Skeletal muscle tissue (tissue), 4 donors: Measurements from ENCODE around the gene NEU1. TPM values are rescaled to one million over a fixed set of nuclear protein-coding genes. Genes with fewer than 3 reads are reported as not detected.

Experiments
- H3K27ac ChIP-seq: one replicate; pipeline ENCODE4 v1.7.0; 2013; ENCODE audit warnings: mild to moderate bottlenecking, low read depth, low read length, inconsistent platforms
- H3K27me3 ChIP-seq, 3 donors: one replicate each; pipeline ENCODE4 v1.7.0; 2013; ENCODE audit warnings: low read length in 3 of 3; ENCODE audit not compliant: control insufficient read depth in 3 of 3, insufficient read depth in 3 of 3
- H3K36me3 ChIP-seq, 3 donors: one replicate each; pipeline ENCODE4 v1.7.0; 2013; ENCODE audit warnings: low read length in 3 of 3; ENCODE audit not compliant: control insufficient read depth in 3 of 3, insufficient read depth in 3 of 3
- H3K4me1 ChIP-seq, 3 donors: one replicate each; pipeline ENCODE4 v1.7.0; 2013; ENCODE audit warnings: low read length in 3 of 3, mild to moderate bottlenecking in 3 of 3; ENCODE audit not compliant: control insufficient read depth in 3 of 3, insufficient read depth in 3 of 3
- H3K4me3 ChIP-seq, 3 donors: one replicate each; pipeline ENCODE4 v1.7.0; 2013; ENCODE audit warnings: low read length in 3 of 3
- H3K9ac ChIP-seq, 3 donors: one replicate each; pipeline ENCODE4 v1.7.0; 2013; ENCODE audit warnings: low read length in 3 of 3, mild to moderate bottlenecking in 3 of 3, moderate library complexity in 2 of 3, low read depth in 1 of 3
- H3K9me3 ChIP-seq, 3 donors: one replicate each; pipeline ENCODE4 v1.7.0; 2013; ENCODE audit warnings: low read length in 3 of 3; ENCODE audit not compliant: control insufficient read depth in 3 of 3
- total RNA-seq: library from RNA; depleted of rRNA; stranded (reverse); fragments of >200 nt; gene quantifications from one replicate; pipeline ENCODE4 v1.2.3, GENCODE V29; 2014
- donor health status: Osteomylitis.

Gene NEU1
- total RNA-seq, 1 donor from 2014 or later = 23.0 TPM

DNA sequence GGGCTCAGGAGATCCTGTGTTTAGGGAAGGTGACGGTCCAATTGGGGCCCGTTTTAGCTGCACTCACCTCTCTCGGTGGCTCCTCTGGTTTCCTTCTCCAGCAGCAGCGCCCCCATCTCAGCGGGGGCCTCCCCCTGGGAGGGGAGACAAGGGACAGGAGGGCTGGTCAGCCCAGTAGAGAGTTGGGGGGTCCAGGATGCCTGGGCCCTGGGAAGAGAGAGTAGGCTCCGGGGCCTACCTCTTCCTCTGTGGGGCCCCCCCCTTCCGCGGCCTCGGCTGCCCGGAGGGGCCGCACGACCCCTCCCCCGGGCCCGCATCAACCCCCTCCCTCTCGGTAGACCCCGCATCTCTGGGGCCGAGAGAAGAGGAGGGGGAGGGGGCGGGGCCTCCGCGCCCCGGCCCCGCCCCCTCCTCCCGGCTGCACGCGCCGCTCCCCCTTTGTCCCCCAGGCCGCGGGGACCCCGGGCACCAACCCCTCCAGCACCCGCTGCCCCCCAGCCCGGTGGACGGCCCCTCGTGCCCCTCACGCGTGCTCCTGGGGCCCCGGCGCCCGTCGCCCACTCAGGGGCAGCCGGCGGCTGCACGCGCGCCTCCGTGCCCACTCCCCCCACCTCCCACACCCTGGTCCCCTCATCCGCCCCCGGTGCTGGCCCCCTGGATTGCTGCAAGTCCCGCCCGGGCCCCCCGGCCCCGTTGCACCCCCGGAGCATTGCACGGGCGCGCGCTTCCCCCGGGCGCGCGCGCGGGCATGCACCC, 34.4 kb upstream of the NEU1 start:
- H3K9me3 ChIP-seq = no peaks in the 10 kb centered on the region
- H3K4me3 ChIP-seq = peak overlapping the region; percentile 43 to 95 (median 58)
- peak overlapping the region; percentile 12 for H3K27ac ChIP-seq
- peaks cover 15 to 28% (median 19%) of the 10 kb centered on the region in 3 donors for H3K36me3 ChIP-seq
- H3K9ac ChIP-seq = peak overlapping the region; percentile 53 to 97 (median 61)
- H3K27me3 ChIP-seq = no peaks in the 10 kb centered on the region
- H3K4me1 ChIP-seq = peaks cover 18 to 22% (median 21%) of the 10 kb centered on the region in 3 donors

DNA sequence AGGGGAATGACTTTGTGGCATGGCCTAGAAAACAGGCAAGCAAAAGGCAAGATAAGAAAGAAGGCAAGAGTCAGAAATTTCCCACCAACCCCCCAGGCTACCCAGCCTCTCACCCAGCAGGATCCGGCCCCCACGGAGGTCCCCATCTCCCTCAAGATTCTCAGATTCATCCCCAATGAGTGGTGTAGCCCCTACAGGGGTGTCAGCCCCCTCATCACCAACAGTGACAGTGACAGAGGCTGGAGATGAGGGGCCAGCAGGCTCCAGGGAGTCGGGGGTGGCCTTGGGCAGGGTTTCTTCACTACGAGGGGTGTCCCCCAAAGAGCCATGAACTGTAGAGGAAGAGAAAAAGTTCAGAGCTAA, 33.9 kb upstream of the NEU1 start:
- Histone ChIP-seq H3K9me3 (no peaks in the 10 kb centered on the region), H3K36me3 (peaks cover 15 to 30% (median 22%) of the 10 kb centered on the region in 3 donors), H3K4me3 (peak overlapping the region; percentile 43 to 95 (median 58)), H3K9ac (peak overlapping the region; percentile 23 to 97 (median 61)), H3K4me1 (peaks cover 18 to 22% (median 21%) of the 10 kb centered on the region in 3 donors), H3K27me3 (no peaks in the 10 kb centered on the region), H3K27ac (peak overlapping the region; percentile 12)

DNA sequence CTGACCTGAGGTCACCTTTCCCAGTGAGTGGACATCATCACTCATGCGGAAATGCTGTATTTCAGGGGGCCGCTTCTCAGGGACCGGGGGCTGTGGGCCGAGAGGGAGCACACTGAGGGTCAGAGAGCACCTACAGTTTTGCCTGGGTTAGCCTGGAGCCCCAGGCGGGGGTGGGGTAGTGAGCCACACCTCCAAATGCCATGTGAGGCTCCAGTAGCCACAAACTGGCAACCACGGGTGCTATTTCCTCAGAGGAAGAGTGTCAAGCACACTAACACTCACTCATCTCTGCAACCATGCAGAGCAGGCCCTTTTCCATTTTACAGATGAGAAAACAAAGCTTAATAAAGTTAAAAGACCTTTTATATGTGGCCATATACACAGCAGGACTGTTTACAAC, 30.2 kb upstream of the NEU1 start:
- Histone ChIP-seq H3K4me1 (peaks cover 4 to 6% (median 6%) of the 10 kb centered on the region in 3 donors), H3K36me3 (peaks cover 33 to 53% (median 36%) of the 10 kb centered on the region in 3 donors), H3K4me3 (no peak overlapping the region), H3K9ac (no peak overlapping the region), H3K27me3 (no peaks in the 10 kb centered on the region), H3K27ac (no peak overlapping the region), H3K9me3 (no peaks in the 10 kb centered on the region)

DNA sequence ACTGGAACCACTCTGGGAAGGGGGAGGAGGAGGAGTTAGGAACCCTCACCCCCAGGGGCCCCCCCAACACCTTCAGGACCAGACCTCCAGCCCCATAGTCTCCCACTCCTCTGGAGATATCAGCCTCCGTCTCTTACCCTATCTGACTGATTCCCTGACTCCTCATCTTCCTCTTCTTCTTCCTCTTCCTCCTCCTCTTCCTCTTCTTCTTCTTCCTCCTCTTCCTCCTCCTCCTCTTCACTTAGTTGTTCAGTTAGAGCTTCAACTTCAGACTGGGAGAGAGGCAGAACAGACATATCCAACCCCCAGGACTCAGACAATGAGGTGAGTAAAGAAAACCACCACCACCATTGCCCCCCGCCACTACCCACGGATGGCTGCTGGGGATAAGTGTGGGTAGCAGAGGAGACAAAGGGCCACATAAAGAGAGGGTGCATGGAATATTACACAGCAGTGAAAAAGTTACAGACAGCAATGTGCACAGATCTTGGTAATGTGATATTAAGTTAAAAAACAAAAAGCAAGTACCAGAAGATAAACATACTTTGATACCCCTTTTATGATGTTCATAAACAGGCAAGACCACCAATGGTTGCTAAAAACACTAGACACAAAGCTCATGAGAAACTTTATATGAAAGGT, 26.8 kb upstream of the NEU1 start:
- H3K4me3 ChIP-seq = no peak overlapping the region
- no peak overlapping the region for H3K27ac ChIP-seq
- no peaks in the 10 kb centered on the region for H3K9me3 ChIP-seq
- peaks cover 53 to 63% (median 56%) of the 10 kb centered on the region in 3 donors for H3K36me3 ChIP-seq
- H3K27me3 ChIP-seq = no peaks in the 10 kb centered on the region
- no peaks in the 10 kb centered on the region for H3K4me1 ChIP-seq
- H3K9ac ChIP-seq = no peak overlapping the region

DNA sequence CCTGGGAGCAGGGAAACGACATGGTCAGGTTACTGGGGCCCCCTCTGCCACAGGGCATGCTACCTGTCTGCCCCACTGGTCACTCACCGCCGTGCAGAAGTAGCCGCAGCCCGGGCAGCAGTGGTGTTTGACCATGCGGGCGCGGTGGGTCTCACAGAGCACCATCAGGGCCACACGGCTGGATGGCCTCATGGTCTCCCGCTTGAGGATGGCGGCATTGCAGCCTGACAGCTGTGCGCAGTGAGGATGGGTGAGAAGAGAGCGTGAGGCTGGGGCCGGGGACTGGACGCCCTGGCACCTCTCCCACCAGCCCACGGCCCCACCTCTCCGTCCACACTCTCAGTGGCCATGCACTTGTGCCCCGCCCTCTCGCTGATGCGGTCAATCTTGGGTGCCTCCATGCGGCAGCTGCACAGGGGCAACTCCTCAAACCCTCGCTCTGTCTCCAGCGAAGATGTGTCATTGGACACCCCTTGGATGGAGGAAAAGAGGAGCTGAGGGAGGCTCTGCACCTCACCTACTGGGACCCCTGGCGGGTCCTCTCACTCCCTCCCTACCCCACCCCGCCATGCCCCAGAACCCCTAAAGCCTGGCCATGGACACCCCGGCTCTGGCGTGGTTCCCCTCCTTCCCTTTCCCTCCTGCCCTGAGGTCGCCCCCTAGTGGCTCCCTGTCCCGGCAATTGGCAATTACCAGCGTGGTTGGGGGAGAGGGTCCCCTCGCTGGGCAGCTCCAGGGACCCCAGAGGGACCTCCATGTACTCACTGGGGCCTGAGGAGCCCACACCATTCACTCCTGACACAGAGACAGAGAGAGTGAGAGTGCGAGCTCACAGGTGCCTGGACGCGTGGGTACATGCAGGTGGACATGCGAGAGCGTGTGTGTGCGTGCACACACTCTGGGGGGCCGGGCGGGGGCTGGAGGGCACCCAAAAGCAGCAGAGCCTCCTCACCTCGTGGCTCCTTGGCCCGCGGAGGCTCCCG, 25.9 kb upstream of the NEU1 start:
- Histone ChIP-seq H3K36me3 (peaks cover 61 to 67% (median 62%) of the 10 kb centered on the region in 3 donors), H3K4me1 (no peaks in the 10 kb centered on the region), H3K27me3 (no peaks in the 10 kb centered on the region)

DNA sequence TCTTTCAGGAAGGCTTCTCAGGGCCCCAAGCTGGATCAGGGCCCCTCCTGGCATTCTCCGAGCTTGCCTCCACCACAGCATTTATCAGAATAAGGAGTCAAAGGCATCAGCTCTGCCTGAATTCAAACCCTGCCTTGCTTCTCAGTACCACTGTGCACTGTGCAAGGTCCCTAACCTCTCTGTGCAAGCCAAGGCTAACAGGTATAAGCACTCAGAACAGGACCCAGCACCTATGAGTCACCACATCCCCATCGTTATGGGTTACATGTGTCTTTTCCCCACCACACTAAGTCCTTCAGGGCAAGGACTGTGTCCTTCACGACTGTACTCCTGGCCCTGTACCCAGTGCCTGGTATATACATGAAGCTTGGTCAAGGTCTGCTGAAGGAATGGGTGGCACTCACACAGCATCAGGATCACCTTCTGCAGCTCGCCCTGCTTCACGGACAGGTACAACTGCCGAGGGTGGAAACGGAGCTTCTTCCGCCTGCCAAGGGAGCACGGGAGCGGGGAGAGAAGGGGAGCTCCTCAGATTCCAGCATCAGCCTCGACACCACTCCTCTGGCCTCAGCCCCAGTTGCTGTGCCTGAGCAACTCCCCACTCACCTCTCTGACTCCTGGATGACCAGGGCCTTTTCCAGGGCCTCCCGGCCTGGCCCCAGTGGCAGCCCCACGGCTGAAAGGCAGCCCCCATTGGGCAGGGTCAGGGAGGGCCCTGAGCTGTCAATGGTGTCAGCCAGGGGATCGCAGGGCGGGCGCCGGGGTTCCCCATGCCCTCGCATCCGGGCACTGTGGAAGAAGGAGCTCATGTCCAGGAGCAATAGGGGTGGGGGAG, 24.8 kb upstream of the NEU1 start:
- no peak overlapping the region for H3K9ac ChIP-seq
- H3K27ac ChIP-seq = no peak overlapping the region
- H3K27me3 ChIP-seq = no peaks in the 10 kb centered on the region
- H3K4me3 ChIP-seq = no peak overlapping the region
- no peaks in the 10 kb centered on the region for H3K4me1 ChIP-seq
- H3K36me3 ChIP-seq = peaks cover 64 to 66% (median 66%) of the 10 kb centered on the region in 3 donors
- no peaks in the 10 kb centered on the region for H3K9me3 ChIP-seq

More for the DNA sequence above, 25.9 kb upstream of the NEU1 start:
- Histone ChIP-seq H3K27ac (no peak overlapping the region), H3K9ac (no peak overlapping the region), H3K4me3 (no peak overlapping the region), H3K9me3 (no peaks in the 10 kb centered on the region)

DNA sequence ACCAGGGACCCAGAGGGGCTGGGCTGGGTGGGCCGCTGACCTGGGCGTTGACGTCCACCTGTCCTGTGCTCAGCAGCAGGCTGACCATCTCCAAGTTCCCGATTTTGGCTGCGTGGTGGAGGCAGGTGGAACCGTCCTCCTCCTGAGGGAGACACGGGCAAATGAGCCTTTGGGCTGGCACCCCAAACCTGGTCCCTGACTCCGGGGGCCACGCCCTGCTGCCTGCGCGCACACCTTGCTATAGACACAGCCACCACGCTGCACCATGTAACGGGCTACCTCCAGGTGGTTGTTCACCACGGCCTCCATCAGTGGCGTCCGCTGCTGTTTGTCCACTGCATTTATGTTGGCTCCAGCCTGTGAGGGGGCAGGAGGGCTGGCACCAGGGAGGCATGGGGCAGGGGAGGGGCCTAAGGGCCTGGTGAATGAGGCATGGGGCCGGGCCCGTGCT, 23.9 kb upstream of the NEU1 start:
- H3K27ac ChIP-seq = no peak overlapping the region
- H3K4me1 ChIP-seq = no peaks in the 10 kb centered on the region
- H3K9me3 ChIP-seq = no peaks in the 10 kb centered on the region
- peaks cover 62 to 67% (median 66%) of the 10 kb centered on the region in 3 donors for H3K36me3 ChIP-seq
- H3K4me3 ChIP-seq = no peak overlapping the region
- no peak overlapping the region for H3K9ac ChIP-seq
- no peaks in the 10 kb centered on the region for H3K27me3 ChIP-seq

DNA sequence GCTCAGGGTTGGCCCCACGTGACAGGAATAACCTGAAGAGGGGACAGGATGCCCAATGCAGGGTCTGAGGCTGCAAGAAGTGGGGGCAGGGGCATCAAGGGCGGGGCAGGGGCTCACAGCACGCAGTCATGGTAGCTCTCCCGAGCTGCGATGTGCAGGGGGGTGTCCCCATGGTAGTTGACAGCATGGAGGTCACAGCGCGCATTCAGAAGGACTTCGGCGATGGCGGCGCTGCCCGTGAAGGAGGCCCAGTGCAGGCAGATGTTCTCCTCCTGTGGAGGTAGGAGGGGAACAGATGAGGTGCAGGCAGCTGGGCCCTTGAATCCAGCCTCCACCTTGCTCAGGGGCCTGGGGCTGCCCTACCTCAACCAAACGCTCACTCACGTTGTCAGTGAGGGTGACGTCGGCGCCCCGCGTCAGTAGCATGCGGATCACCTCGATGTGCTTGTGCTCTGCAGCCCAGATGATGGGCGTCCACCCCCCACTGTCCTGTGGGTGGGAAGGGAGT, 22.0 kb upstream of the NEU1 start:
- no peaks in the 10 kb centered on the region for H3K27me3 ChIP-seq
- no peak overlapping the region for H3K4me3 ChIP-seq
- no peak overlapping the region for H3K9ac ChIP-seq
- no peaks in the 10 kb centered on the region for H3K4me1 ChIP-seq
- H3K36me3 ChIP-seq = peaks cover 78 to 81% (median 80%) of the 10 kb centered on the region in 3 donors
- no peak overlapping the region for H3K27ac ChIP-seq
- no peaks in the 10 kb centered on the region for H3K9me3 ChIP-seq

DNA sequence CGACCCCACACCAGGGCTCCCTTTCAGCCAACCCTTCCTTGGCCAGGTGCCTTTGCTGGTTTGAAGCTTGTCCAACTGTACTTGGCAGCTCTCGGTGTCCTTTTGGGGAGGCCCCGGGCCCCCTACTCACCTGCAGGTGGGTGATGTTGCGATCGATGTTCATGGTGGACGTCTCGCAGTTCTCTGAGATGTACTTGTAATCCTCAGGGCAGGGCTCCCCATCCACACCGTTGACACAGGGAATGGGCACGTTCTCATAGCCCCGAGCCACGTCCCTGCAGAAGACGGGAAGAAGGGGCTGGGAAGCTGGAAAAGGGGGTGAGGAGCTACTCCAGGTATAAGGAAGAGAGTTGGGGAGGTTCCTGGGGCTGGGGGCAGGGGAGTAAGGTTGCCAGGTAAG, 21.1 kb upstream of the NEU1 start:
- Histone ChIP-seq H3K9ac (no peak overlapping the region), H3K4me1 (no peaks in the 10 kb centered on the region), H3K36me3 (peaks cover 72 to 74% (median 73%) of the 10 kb centered on the region in 3 donors), H3K9me3 (no peaks in the 10 kb centered on the region), H3K4me3 (no peak overlapping the region), H3K27me3 (no peaks in the 10 kb centered on the region), H3K27ac (no peak overlapping the region)
